Lower lobe of right lung (tissue), 2 donors: Measurements from ENCODE around the gene ZNF629. TPM values are rescaled to one million over a fixed set of nuclear protein-coding genes. Genes with fewer than 3 reads are reported as not detected.

ENCODE experiments used
- ATAC-seq, 2 donors: fragments of 200-7000 bp; cut with Tn5 transposase; one replicate each; pipeline ENCODE4 v1.9.1; 2020 to 2022; ENCODE audit warnings: mild to moderate bottlenecking in 2 of 2, moderate library complexity in 2 of 2
- DNase-seq: peaks from one replicate; pipeline ENCODE4 v3.0.0-alpha.2; 2020
- H3K27ac ChIP-seq: fragments of 200-600 bp; one replicate; pipeline ENCODE4 v1.8.0; 2022
- H3K27me3 ChIP-seq: fragments of 200-600 bp; one replicate; pipeline ENCODE4 v1.8.0; 2022; ENCODE audit warnings: low read depth
- H3K36me3 ChIP-seq: fragments of 200-600 bp; one replicate; pipeline ENCODE4 v1.8.0; 2022; ENCODE audit warnings: mild to moderate bottlenecking
- H3K4me1 ChIP-seq: fragments of 200-600 bp; one replicate; pipeline ENCODE4 v1.8.0; 2022
- H3K4me3 ChIP-seq: fragments of 200-600 bp; one replicate; pipeline ENCODE4 v1.8.0; 2022; ENCODE audit warnings: mild to moderate bottlenecking
- H3K9me3 ChIP-seq: fragments of 200-600 bp; one replicate; pipeline ENCODE4 v1.8.0; 2022
- intact Hi-C: fragments of 100-400 bp; cut with DNase I; formaldehyde crosslinking; loops from one replicate; pipeline ENCODE4 v1.11.0; 2022
- total RNA-seq: library from RNA; stranded (reverse); fragmentation: NEBNext Ultra II Directional; extraction: Animal tissue kit (Norgen Biotek cat#: 25700); gene quantifications from one replicate; pipeline ENCODE4 v1.2.1, GENCODE V29; 2021
- TF ChIP-seq, protein P1 (sequence below): fragments of 200-600 bp; IDR thresholded peaks from one replicate; pipeline ENCODE4 v1.8.0; 2022; ENCODE audit warnings: antibody characterized with exemption, mild to moderate bottlenecking
- donor health status: DM: no; HTN: yes; CAD: no; lungs with severe emphysema.

The ZNF629 gene
- total RNA-seq, 1 donor from 2014 or later: 11.9 TPM

DNA sequence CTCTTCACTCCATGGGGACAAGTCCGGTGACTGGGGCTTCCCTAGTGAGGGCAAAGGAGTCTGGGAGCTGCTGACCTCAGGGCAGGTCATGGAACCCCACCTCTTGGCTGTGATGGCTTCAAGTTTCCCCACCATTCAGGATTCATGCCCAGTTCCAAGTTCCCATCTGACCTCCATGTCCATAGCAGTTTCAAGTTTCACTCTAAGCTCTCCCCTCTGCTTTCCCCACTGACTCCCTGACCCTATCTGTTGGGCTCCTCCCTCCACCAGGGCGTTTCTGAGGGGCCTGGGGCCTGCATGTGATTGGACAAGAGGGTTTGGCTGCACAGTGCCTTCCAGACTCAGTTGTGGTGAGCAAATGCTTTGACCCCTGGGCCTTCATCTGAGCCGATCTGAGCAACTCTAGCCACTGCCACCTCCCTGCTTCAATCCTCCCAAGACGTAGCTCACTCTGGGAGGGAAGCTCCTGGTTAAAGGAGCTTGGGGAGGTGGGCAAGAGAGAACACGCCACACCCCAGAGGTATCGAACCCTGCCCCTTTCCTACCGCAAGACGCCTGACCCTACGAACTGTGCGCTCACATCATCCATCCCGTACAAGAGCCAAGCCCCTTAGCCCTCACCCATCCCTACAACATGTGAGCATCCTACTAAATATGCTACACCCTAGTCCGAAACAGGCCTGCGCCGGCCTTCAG lies 8.3 kb downstream of the ZNF629 start:
- Histone ChIP-seq H3K27ac (no peak overlapping the region), H3K4me1 (peaks cover 19% of the 10 kb centered on the region), H3K9me3 (no peaks in the 10 kb centered on the region), H3K27me3 (no peaks in the 10 kb centered on the region), H3K4me3 (no peak overlapping the region), H3K36me3 (peaks cover 43% of the 10 kb centered on the region)
- ATAC-seq (no peak), DNase-seq (no peak)
- TF ChIP-seq, protein P1, sequence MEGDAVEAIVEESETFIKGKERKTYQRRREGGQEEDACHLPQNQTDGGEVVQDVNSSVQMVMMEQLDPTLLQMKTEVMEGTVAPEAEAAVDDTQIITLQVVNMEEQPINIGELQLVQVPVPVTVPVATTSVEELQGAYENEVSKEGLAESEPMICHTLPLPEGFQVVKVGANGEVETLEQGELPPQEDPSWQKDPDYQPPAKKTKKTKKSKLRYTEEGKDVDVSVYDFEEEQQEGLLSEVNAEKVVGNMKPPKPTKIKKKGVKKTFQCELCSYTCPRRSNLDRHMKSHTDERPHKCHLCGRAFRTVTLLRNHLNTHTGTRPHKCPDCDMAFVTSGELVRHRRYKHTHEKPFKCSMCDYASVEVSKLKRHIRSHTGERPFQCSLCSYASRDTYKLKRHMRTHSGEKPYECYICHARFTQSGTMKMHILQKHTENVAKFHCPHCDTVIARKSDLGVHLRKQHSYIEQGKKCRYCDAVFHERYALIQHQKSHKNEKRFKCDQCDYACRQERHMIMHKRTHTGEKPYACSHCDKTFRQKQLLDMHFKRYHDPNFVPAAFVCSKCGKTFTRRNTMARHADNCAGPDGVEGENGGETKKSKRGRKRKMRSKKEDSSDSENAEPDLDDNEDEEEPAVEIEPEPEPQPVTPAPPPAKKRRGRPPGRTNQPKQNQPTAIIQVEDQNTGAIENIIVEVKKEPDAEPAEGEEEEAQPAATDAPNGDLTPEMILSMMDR: no peak
- intact Hi-C loops: no loop called here

DNA sequence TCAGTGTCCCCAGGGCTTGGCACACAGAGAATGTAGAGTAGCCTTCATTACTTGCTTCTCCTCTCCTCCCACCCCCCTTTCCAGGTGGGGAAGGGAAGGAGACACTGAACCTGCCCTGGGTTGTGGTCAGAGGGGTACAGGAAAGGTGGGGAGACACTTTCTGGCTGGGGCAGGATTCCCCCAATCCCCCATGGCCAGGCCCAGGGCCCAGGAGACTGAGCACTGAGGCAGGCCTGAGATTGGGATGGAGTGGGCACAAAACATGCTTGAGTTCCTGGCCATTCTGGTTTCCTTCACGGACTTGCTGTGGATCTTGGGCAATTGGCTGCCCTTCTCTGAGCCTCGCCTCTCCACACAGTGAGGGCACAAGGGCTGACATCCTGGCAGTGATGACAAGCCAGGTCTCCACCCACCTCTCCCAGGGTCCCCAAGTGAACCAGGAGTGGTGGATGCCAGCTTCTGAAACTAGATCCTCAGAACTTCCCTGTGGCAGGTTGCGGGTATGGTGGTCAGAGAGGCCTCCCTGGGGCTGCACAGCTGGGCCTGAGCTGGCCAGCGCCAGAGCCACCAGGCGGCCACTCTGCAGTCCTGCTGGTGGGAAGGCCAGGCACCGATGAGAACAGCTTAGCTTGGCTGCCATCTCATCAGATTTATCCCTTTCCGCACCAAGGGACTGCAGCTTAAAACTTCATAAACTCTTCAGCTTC lies 9.3 kb downstream of the ZNF629 start:
- Histone ChIP-seq H3K9me3 (no peaks in the 10 kb centered on the region), H3K4me3 (no peak overlapping the region), H3K36me3 (peaks cover 43% of the 10 kb centered on the region), H3K4me1 (peaks cover 19% of the 10 kb centered on the region), H3K27me3 (no peaks in the 10 kb centered on the region), H3K27ac (no peak overlapping the region)
- no peak for DNase-seq
- intact Hi-C loops: no loop called here
- TF ChIP-seq, protein P1: no peak
- ATAC-seq: no peak

DNA sequence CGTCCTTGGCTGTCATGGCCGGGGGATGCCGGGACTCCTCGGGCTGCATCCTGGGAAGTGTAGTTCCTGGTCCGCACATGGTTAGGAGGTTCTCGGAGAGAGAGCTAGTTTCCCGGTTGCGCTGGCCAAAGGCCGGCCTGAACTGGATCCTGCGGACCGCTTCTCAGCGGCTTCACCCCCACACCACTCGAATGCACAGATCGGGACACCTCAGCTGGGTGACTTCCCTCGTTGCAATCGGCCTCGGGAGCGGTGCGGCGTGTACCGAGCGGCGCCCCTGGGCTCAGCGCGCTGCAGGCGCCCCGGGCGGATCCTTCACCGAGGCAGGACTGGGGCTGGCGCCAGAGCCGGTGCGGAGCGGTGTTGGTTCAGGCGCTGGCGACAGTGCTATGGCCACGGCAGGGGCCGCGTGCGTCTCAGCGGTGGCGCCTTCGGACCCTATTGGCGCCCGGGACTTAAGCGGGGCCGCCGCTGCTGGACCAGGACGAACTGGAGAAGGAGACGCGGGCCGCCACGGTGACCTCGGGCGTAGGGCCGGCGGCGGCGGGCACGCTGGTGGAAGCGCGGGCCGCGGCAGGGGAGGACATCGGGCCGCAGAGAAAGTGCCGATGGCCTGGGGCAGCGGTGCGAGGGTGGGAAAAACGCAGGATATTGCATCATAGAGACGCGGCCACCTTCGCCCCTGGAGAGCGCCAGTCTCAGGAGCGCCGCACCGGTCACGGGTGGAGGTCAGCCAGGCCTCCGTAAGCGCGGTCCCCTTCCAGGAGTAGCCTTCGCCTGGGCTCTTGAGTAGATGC lies 11.4 kb downstream of the ZNF629 start:
- DNase-seq (peak; percentile 88), ATAC-seq (peak; percentile 91 to 93)
- Histone ChIP-seq H3K27me3 (no peaks in the 10 kb centered on the region), H3K4me3 (peak overlapping the region; percentile 85), H3K36me3 (peaks cover 43% of the 10 kb centered on the region), H3K27ac (peak overlapping the region; percentile 88), H3K4me1 (peaks cover 19% of the 10 kb centered on the region), H3K9me3 (no peaks in the 10 kb centered on the region)
- TF ChIP-seq, protein P1: no peak
- intact Hi-C loops: no loop called here

DNA sequence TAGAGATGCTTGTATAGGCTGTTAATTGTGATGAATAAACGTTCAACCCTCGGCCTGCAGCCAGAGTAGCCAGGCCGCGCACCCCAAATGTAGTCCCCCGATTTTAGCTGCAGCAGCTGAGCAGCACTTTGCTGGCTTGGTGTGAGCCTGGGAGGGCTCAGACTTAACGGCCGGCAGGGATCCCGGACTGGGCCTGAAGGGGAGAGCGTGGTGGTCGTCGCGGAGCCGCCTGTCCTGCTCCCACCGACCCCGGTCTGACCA lies 11.9 kb downstream of the ZNF629 start:
- ATAC-seq: no peak
- DNase-seq: no peak
- Histone ChIP-seq H3K4me3 (peak overlapping the region; percentile 85), H3K27me3 (no peaks in the 10 kb centered on the region), H3K4me1 (peaks cover 19% of the 10 kb centered on the region), H3K9me3 (no peaks in the 10 kb centered on the region), H3K36me3 (peaks cover 45% of the 10 kb centered on the region), H3K27ac (peak overlapping the region; percentile 88)
- TF ChIP-seq, protein P1: no peak
- intact Hi-C loops: no loop called here

DNA sequence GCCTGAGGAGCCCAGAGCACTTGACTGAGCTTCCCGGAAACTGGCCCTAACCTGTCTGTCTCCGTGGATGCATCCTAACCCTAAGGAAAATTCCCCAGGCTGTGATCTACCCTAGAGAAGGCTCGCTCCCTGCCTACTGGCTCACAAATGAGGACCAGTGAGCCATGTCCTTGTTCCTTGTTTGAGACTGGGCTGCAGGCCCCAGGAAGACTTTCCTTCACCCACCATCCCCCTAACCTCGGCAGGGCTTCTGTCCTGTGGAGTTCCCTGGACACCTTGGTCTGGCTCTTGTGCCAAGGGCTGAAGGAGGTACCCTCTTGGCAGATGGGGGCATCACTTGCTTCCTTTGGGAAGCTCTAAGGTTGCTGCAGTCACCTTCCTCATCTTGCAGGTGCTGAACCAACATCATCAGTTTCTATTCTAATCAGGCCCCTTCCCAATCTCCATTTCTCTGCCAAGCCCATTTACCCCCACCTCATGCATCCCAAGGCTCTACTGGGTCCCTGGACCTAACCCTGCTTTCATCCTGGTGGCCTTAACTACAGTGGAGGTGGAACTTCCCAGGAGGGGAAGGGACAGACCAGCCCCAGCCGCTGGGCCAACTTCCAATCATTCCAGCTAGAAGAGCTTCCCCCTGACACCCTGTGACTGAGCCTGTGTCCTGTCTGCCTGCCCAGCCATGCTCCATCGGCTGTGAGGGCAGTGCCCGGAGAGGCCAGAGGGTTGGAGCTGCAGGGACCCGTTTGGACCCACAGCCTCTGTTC lies 12.5 kb downstream of the ZNF629 start:
- TF ChIP-seq, protein P1: no peak
- Histone ChIP-seq H3K36me3 (peaks cover 50% of the 10 kb centered on the region), H3K27ac (peak overlapping the region; percentile 88), H3K27me3 (no peaks in the 10 kb centered on the region), H3K4me1 (peaks cover 19% of the 10 kb centered on the region), H3K9me3 (no peaks in the 10 kb centered on the region), H3K4me3 (peak overlapping the region; percentile 85)
- intact Hi-C loops: no loop called here
- DNase-seq (no peak), ATAC-seq (peak; percentile 2 to 7)
